RWPE2 (cell line): ENCODE data around the gene NACC2.
A peak's percentile ranks its signal among the peaks of the same experiment; 100 is the strongest.

Source experiments
- ATAC-seq: fragments of 200-7000 bp; cut with Tn5 transposase; 3 replicates; pipeline ENCODE4 v1.9.1; 2021; ENCODE audit warnings: low read depth
- DNase-seq: peaks from one replicate; pipeline ENCODE4 v3.0.0-alpha.2; 2020; ENCODE audit warnings: low spot score
- H3K27ac ChIP-seq: fragments of 450-650 bp; 2 replicates; pipeline ENCODE4 v1.5.1; 2017; ENCODE audit warnings: mild to moderate bottlenecking; ENCODE audit not compliant: poor library complexity, severe bottlenecking
- H3K27me3 ChIP-seq: fragments of 250-450 bp; sonication (Bioruptor Pico); 2 replicates; pipeline ENCODE4 v1.5.1; 2021; ENCODE audit warnings: mild to moderate bottlenecking, moderate library complexity; ENCODE audit not compliant: insufficient read depth, poor library complexity, severe bottlenecking
- H3K36me3 ChIP-seq: fragments of 250-450 bp; sonication (Bioruptor Pico); 2 replicates; pipeline ENCODE4 v1.5.1; 2020; ENCODE audit warnings: low read depth, mild to moderate bottlenecking, moderate library complexity
- H3K4me1 ChIP-seq: fragments of 250-450 bp; sonication (Bioruptor Pico); 2 replicates; pipeline ENCODE4 v1.5.1; 2021; ENCODE audit warnings: mild to moderate bottlenecking, moderate library complexity; ENCODE audit not compliant: insufficient read depth, poor library complexity, severe bottlenecking
- H3K4me3 ChIP-seq: fragments of 250-450 bp; sonication (Bioruptor Pico); 2 replicates; pipeline ENCODE4 v1.5.1; 2021; ENCODE audit warnings: mild to moderate bottlenecking, moderate library complexity; ENCODE audit not compliant: severe bottlenecking
- H3K9me3 ChIP-seq: fragments of 250-450 bp; sonication (Bioruptor Pico); 2 replicates; pipeline ENCODE4 v1.5.1; 2021; ENCODE audit warnings: mild to moderate bottlenecking, moderate library complexity; ENCODE audit not compliant: severe bottlenecking
- TF ChIP-seq, protein P1 (sequence below): fragments of 450-650 bp; IDR thresholded peaks from one replicate; pipeline ENCODE4 v1.5.1; 2017; ENCODE audit warnings: mild to moderate bottlenecking, moderate library complexity; ENCODE audit not compliant: poor library complexity, severe bottlenecking

NACC2 gene

GRCh38 chr9:136036848-136037247 lies 58.2 kb downstream of the NACC2 start:
- Histone ChIP-seq H3K4me3 (no peak overlapping the region), H3K9me3 (peaks cover 3% of the 10 kb centered on the region), H3K27ac (no peak overlapping the region), H3K27me3 (no peaks in the 10 kb centered on the region), H3K36me3 (0 out of 2 replicates have a peak, but pooled peaks cover 5% of the 10 kb centered on the region), H3K4me1 (no peaks in the 10 kb centered on the region)
- ATAC-seq (no peak), DNase-seq (no peak)
- TF ChIP-seq, protein P1, sequence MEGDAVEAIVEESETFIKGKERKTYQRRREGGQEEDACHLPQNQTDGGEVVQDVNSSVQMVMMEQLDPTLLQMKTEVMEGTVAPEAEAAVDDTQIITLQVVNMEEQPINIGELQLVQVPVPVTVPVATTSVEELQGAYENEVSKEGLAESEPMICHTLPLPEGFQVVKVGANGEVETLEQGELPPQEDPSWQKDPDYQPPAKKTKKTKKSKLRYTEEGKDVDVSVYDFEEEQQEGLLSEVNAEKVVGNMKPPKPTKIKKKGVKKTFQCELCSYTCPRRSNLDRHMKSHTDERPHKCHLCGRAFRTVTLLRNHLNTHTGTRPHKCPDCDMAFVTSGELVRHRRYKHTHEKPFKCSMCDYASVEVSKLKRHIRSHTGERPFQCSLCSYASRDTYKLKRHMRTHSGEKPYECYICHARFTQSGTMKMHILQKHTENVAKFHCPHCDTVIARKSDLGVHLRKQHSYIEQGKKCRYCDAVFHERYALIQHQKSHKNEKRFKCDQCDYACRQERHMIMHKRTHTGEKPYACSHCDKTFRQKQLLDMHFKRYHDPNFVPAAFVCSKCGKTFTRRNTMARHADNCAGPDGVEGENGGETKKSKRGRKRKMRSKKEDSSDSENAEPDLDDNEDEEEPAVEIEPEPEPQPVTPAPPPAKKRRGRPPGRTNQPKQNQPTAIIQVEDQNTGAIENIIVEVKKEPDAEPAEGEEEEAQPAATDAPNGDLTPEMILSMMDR = no peak

- Histone ChIP-seq H3K9me3 (peaks cover 3% of the 10 kb centered on the region), H3K4me3 (no peak overlapping the region), H3K4me1 (no peaks in the 10 kb centered on the region), H3K27ac (no peak overlapping the region), H3K27me3 (no peaks in the 10 kb centered on the region), H3K36me3 (0 out of 2 replicates have a peak, but pooled peaks cover 5% of the 10 kb centered on the region)
- TF ChIP-seq, protein P1 = no peak
- ATAC-seq (no peak), DNase-seq (no peak)
Observed at GRCh38 chr9:136036050-136036449, 59.0 kb downstream of the NACC2 start.

DNA sequence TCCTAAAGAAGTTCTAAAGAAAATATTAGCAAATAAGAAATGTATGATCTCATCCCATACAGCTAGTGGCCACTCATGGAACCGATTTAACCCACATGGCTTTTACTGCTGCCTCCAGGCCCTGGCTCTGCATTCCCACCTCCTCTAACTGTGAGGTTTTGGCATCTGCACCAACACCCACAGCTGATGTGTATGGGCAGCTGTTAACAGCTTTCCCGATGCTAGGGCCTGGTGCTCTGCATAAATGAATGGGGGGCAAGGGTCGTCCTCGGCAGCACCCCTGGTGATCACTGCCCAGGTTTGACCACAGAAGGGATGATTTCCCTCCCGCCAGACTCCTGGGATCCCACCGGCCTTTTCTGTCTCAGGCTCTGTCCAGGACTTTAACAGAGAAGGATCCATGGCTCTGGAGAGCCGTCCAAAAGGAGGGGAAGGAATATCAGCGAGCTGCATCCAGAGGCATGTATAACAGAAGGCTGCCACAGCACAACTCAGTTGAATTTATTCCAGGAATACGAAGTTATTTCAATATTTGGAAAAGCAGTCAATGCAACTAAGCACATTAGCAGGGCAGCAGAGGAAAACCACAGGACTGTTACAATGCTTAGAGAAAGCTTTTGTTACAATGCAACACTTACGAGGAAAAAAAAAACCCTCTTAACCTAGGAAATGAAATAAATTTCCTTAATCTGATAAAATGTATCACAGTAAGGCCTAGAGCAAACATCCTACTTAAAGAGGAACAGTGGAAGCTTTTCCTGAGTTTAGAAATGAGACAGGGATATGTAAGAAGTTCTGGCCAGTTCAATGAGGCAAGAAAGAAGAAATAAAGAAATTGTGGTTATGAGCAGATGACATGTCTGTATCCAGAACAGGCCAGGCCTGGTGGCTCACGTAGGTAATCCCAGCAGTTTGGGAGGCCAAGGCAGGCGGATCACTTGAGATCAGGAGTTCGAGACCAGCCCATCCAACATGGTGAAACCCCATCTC lies 63.1 kb downstream of the NACC2 start:
- Histone ChIP-seq H3K27ac (no peak overlapping the region), H3K4me1 (no peaks in the 10 kb centered on the region), H3K27me3 (no peaks in the 10 kb centered on the region), H3K36me3 (0 out of 2 replicates have a peak, but pooled peaks cover 5% of the 10 kb centered on the region), H3K4me3 (no peak overlapping the region), H3K9me3 (no peaks in the 10 kb centered on the region)
- no peak for ATAC-seq
- peak; percentile 14 for DNase-seq
- TF ChIP-seq, protein P1 = no peak

DNA sequence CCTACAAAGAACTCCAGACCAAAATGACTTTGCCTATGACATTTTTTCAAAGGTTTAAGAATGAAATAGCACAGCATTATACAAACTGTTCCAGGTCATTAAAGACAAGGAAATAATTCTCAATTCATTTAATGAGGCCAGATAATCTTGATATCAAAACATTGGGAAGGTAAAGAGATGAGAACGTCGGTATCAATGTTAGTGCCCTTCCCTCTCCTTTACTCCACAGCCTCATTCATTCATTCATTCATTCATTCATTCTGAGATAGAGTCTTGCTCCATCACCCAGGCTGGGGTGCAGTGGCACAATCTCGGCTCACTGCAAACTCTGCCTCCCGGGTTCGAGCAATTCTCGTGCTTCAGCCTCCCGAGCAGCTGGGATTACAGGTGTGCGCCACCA lies 64.0 kb downstream of the NACC2 start:
- Histone ChIP-seq H3K9me3 (no peaks in the 10 kb centered on the region), H3K4me3 (no peak overlapping the region), H3K27ac (no peak overlapping the region), H3K4me1 (no peaks in the 10 kb centered on the region), H3K27me3 (no peaks in the 10 kb centered on the region), H3K36me3 (no peaks in the 10 kb centered on the region)
- TF ChIP-seq, protein P1 = no peak
- DNase-seq (no peak), ATAC-seq (no peak)

GRCh38 chr9:136029556-136029955 lies 65.5 kb downstream of the NACC2 start:
- no peaks in the 10 kb centered on the region for H3K36me3 ChIP-seq
- TF ChIP-seq, protein P1 = no peak

More at GRCh38 chr9:136029556-136029955, 65.5 kb downstream of the NACC2 start:
- Histone ChIP-seq H3K9me3 (no peaks in the 10 kb centered on the region), H3K4me1 (no peaks in the 10 kb centered on the region), H3K27ac (no peak overlapping the region), H3K4me3 (no peak overlapping the region), H3K27me3 (no peaks in the 10 kb centered on the region)
- ATAC-seq (no peak), DNase-seq (peak; percentile 49)
